ENCODE data around the gene OR7G1.

The OR7G1 gene, protein sequence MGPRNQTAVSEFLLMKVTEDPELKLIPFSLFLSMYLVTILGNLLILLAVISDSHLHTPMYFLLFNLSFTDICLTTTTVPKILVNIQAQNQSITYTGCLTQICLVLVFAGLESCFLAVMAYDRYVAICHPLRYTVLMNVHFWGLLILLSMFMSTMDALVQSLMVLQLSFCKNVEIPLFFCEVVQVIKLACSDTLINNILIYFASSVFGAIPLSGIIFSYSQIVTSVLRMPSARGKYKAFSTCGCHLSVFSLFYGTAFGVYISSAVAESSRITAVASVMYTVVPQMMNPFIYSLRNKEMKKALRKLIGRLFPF

DNA sequence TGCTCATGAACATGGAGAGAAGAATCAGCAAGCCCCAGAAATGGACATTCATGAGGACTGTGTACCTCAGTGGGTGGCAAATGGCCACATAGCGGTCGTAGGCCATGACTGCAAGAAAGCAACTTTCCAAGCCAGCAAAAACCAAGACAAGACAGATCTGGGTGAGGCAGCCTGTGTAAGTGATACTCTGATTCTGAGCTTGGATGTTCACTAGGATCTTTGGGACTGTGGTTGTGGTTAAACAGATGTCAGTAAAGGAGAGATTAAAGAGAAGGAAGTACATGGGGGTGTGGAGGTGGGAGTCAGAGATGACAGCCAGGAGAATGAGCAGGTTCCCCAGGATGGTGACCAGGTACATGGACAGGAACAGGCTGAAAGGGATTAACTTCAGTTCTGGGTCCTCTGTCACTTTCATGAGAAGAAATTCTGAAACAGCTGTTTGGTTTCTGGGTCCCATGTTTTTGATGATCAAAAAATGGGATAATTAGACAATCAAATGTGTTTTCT is at the start of gene OR7G1:
OR7G1 (minus strand) TSS at position 457 of the 507 bp plus-strand sequence; CDS start at position 457, 0 bp downstream.
- H3K27me3 ChIP-seq (ENCODE audit: control insufficient read depth, insufficient read depth, low read length) = no peaks in the 10 kb centered on the region
- H3K36me3 ChIP-seq (ENCODE audit: control insufficient read depth, low read depth, low read length) = no peaks in the 10 kb centered on the region
- H3K27ac ChIP-seq (ENCODE audit: low read length) = no peak within 1 kb of the TSS
- H3K9me3 ChIP-seq (ENCODE audit: control insufficient read depth, low read depth, low read length) = peaks cover 31% of the 10 kb centered on the region
- H3K4me1 ChIP-seq (ENCODE audit: control insufficient read depth, low read depth, low read length) = no peaks in the 10 kb centered on the region
- H3K4me3 ChIP-seq (ENCODE audit: low read length) = no peak within 1 kb of the TSS
- no peak within 1 kb of the TSS for H3K9ac ChIP-seq (ENCODE audit: low read length)

DNA sequence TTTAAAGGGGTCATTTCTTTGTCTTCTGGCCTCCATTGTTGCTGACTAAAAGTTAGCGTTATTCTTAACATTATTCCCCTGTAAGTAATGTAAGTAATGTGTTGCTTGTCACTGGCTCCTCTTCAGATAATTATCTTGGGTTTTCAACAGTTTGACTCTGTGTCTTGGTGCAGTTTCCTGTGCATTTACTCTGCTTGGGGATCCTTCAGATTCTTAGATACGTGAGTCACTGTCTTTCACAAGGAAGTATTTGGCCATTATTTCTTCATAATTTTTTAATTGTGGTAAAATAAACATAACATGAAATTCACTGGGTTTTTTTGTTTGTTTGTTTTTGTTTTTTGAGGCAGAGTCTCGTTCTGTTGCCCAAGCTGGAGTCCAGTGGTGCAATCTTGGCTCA is 49.7 kb upstream of the OR7G1 start:
- H3K36me3 ChIP-seq (ENCODE audit: control insufficient read depth, low read depth, low read length) = peaks cover 30% of the 10 kb centered on the region
- H3K9me3 ChIP-seq (ENCODE audit: control insufficient read depth, low read depth, low read length) = no peaks in the 10 kb centered on the region

DNA sequence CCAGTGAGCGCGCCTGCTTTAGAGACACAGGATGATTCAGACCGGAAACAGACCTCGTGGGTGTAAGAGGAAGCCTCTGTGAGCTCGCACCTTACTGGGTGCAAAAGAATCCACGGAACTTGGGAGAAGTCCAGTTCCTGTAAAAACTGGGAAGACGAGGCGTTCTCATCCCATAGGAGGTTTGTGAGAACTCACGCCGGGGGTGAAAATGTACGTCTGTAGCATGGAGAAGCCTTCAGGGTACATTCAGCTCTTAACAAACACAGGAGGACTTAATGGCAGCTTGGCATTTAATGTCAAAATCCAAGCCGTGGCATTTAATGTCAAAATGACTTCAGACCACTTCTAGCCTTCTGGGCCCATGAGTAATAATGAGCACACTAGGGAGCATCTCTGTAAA is 45.9 kb upstream of the OR7G1 start:
- no peak overlapping the region for H3K9ac ChIP-seq (ENCODE audit: low read length)
- H3K27ac ChIP-seq (ENCODE audit: low read length) = no peak overlapping the region
- H3K27me3 ChIP-seq (ENCODE audit: control insufficient read depth, insufficient read depth, low read length) = no peaks in the 10 kb centered on the region
- H3K4me3 ChIP-seq (ENCODE audit: low read length) = no peak overlapping the region
- H3K36me3 ChIP-seq (ENCODE audit: control insufficient read depth, low read depth, low read length) = peaks cover 66% of the 10 kb centered on the region
- H3K9me3 ChIP-seq (ENCODE audit: control insufficient read depth, low read depth, low read length) = no peaks in the 10 kb centered on the region
- H3K4me1 ChIP-seq (ENCODE audit: control insufficient read depth, low read depth, low read length) = no peaks in the 10 kb centered on the region

More for the DNA sequence above, 49.7 kb upstream of the OR7G1 start:
- Histone ChIP-seq H3K9ac (ENCODE audit: low read length) (no peak overlapping the region), H3K4me1 (ENCODE audit: control insufficient read depth, low read depth, low read length) (no peaks in the 10 kb centered on the region), H3K27me3 (ENCODE audit: control insufficient read depth, insufficient read depth, low read length) (no peaks in the 10 kb centered on the region), H3K27ac (ENCODE audit: low read length) (no peak overlapping the region), H3K4me3 (ENCODE audit: low read length) (no peak overlapping the region)

DNA sequence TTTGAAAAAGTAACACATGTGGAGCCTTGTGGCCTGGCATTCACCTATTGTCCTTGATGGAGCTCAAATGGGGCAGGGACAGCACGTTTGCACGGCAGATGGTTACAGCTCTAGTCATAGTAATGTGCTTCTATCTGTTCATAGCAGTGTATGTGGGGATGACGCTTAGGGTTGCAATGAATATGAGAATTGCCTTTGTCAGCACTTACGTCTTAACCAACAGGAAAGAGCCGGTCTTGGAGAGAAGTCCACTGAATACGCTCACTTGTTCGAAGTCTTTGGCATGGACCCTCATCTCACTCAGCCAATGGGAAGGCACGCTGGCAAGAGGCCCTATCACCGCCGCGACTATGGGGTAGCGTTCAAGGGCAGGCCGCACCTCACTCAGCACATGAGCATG is 44.3 kb upstream of the OR7G1 start:
- Histone ChIP-seq H3K27me3 (ENCODE audit: control insufficient read depth, insufficient read depth, low read length) (no peaks in the 10 kb centered on the region), H3K4me1 (ENCODE audit: control insufficient read depth, low read depth, low read length) (no peaks in the 10 kb centered on the region), H3K36me3 (ENCODE audit: control insufficient read depth, low read depth, low read length) (peaks cover 80% of the 10 kb centered on the region), H3K4me3 (ENCODE audit: low read length) (no peak overlapping the region), H3K27ac (ENCODE audit: low read length) (no peak overlapping the region), H3K9ac (ENCODE audit: low read length) (no peak overlapping the region), H3K9me3 (ENCODE audit: control insufficient read depth, low read depth, low read length) (no peaks in the 10 kb centered on the region)

DNA sequence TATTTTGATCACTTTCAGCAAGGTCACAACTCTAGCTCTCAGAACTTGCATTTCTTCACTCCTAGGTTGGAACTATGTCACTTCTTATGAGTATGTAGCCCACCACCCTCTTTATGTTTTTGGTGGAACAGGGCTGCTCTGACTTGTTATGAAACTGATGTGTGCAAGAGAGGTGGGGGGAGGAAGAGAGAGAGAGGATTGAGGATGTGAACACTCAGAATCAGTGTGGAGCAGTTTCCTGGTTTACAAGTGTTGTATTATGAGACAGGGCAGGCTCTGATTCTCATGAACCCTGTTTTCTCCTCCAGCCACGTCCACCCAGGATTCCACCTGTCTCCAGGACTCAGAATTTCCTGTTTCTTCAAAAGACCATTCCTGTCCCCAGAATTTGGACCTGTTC is 40.7 kb upstream of the OR7G1 start:
- H3K27me3 ChIP-seq (ENCODE audit: control insufficient read depth, insufficient read depth, low read length) = no peaks in the 10 kb centered on the region
- H3K27ac ChIP-seq (ENCODE audit: low read length) = no peak overlapping the region
- peaks cover 61% of the 10 kb centered on the region for H3K36me3 ChIP-seq (ENCODE audit: control insufficient read depth, low read depth, low read length)
- H3K9ac ChIP-seq (ENCODE audit: low read length) = no peak overlapping the region
- no peak overlapping the region for H3K4me3 ChIP-seq (ENCODE audit: low read length)
- no peaks in the 10 kb centered on the region for H3K4me1 ChIP-seq (ENCODE audit: control insufficient read depth, low read depth, low read length)
- no peaks in the 10 kb centered on the region for H3K9me3 ChIP-seq (ENCODE audit: control insufficient read depth, low read depth, low read length)

DNA sequence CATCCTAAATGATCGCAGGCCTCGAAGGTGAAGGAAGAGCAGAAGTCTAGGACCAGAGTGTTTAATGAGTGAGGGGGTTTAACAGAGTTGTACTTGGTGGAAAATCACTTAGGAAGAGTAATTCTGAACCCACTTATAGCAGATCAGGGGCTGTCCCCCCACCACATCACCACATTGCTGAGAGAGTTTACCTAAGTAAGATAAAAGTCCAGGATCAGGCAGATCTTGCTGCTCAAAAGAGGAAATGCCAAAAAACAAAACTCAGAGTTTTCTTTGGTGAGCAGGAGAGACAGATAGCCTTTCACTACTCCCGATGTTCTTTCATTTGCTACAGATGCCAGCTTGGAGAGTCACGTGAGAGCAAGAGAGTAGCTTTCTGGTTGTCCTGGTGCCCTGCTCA is 40.0 kb upstream of the OR7G1 start:
- no peaks in the 10 kb centered on the region for H3K27me3 ChIP-seq (ENCODE audit: control insufficient read depth, insufficient read depth, low read length)
- peaks cover 5% of the 10 kb centered on the region for H3K9me3 ChIP-seq (ENCODE audit: control insufficient read depth, low read depth, low read length)
- peaks cover 53% of the 10 kb centered on the region for H3K36me3 ChIP-seq (ENCODE audit: control insufficient read depth, low read depth, low read length)
- no peak overlapping the region for H3K4me3 ChIP-seq (ENCODE audit: low read length)
- no peaks in the 10 kb centered on the region for H3K4me1 ChIP-seq (ENCODE audit: control insufficient read depth, low read depth, low read length)
- H3K27ac ChIP-seq (ENCODE audit: low read length) = no peak overlapping the region
- H3K9ac ChIP-seq (ENCODE audit: low read length) = no peak overlapping the region

DNA sequence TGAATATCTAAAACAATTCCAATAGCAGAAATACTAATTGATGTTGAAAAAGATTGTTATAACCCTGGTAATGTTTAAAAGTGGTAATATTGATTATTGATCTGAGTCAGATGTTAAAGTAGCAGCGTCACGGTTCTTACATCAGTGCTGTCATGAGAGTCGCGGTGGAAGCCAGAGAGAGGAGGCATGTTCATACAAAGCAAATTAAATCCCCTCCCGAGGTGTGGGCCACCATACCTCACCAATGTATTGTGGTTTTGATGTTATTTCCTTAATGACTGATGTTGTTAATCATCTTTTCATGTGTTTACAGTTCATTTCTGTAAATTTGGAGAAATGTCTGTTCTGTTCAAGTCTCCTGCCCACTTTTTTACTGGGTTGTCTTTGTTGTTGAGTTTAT is 35.8 kb upstream of the OR7G1 start:
- Histone ChIP-seq H3K9ac (ENCODE audit: low read length) (no peak overlapping the region), H3K9me3 (ENCODE audit: control insufficient read depth, low read depth, low read length) (peaks cover 15% of the 10 kb centered on the region), H3K27me3 (ENCODE audit: control insufficient read depth, insufficient read depth, low read length) (no peaks in the 10 kb centered on the region), H3K27ac (ENCODE audit: low read length) (no peak overlapping the region), H3K36me3 (ENCODE audit: control insufficient read depth, low read depth, low read length) (peaks cover 24% of the 10 kb centered on the region), H3K4me1 (ENCODE audit: control insufficient read depth, low read depth, low read length) (no peaks in the 10 kb centered on the region), H3K4me3 (ENCODE audit: low read length) (no peak overlapping the region)

DNA sequence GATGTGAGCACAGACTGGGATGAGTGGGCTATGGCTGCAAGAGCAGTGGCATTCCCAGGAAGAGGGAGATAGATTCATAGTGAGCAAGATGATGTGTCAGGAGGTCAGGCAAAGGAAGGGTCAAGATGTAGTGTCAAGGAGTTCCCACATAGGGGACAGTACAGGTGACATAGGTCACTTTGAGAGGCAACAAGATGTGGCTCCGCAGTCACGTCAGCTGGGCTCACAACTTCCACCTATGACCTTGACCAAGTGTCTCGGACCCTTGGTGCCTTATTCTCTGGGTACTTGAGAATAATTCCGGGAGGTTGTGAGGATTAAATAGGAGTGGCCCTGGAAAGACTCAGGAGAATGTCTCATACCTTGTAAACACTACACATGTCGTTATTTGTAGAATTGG is 35.1 kb upstream of the OR7G1 start:
- Histone ChIP-seq H3K4me3 (ENCODE audit: low read length) (no peak overlapping the region), H3K36me3 (ENCODE audit: control insufficient read depth, low read depth, low read length) (peaks cover 16% of the 10 kb centered on the region), H3K27me3 (ENCODE audit: control insufficient read depth, insufficient read depth, low read length) (no peaks in the 10 kb centered on the region), H3K27ac (ENCODE audit: low read length) (no peak overlapping the region), H3K9me3 (ENCODE audit: control insufficient read depth, low read depth, low read length) (peaks cover 15% of the 10 kb centered on the region), H3K4me1 (ENCODE audit: control insufficient read depth, low read depth, low read length) (no peaks in the 10 kb centered on the region), H3K9ac (ENCODE audit: low read length) (no peak overlapping the region)

DNA sequence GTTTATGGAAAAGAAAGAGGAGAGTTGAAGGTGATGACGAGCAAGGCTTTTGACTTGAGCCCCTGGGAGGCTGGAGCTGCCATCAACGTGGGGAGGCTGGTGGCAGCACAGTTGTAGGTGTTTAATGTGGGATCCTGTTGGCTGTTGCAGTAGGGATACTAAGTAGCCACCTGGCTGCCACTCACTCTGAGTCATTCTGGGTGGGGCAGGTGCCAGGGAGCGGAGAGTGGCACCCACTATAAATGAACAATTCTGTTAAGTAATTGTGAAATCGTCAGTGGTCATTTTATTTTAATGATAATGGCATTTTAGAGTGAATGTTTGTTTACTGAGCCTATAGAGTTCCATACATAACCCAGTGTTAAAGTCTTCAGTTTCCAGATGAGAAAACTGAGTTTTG is 34.4 kb upstream of the OR7G1 start:
- H3K9me3 ChIP-seq (ENCODE audit: control insufficient read depth, low read depth, low read length) = peaks cover 20% of the 10 kb centered on the region

DNA sequence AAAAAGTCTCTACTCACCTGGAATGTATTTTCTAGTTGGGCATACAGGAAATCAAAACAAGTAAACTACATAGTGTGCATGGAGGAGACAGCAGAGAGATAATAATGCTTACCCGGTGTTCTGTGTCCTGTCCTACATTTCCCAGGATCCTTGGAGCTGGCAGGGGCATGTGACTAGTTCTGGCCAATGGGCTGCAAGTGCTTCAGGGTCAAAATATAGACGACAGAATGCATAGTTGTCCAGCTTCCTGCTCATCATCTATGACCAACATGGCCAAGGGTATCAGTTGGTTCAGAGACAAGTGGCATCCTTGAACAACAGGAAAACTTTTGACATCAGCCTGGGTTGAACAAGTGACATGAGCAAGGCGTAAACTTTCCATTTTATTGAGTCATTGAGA is 33.1 kb upstream of the OR7G1 start:
- peaks cover 30% of the 10 kb centered on the region for H3K9me3 ChIP-seq (ENCODE audit: control insufficient read depth, low read depth, low read length)
- no peak overlapping the region for H3K4me3 ChIP-seq (ENCODE audit: low read length)
- H3K9ac ChIP-seq (ENCODE audit: low read length) = no peak overlapping the region
- H3K27me3 ChIP-seq (ENCODE audit: control insufficient read depth, insufficient read depth, low read length) = no peaks in the 10 kb centered on the region
- peaks cover 11% of the 10 kb centered on the region for H3K36me3 ChIP-seq (ENCODE audit: control insufficient read depth, low read depth, low read length)
- no peaks in the 10 kb centered on the region for H3K4me1 ChIP-seq (ENCODE audit: control insufficient read depth, low read depth, low read length)
- no peak overlapping the region for H3K27ac ChIP-seq (ENCODE audit: low read length)

More for the DNA sequence above, 34.4 kb upstream of the OR7G1 start:
- H3K36me3 ChIP-seq (ENCODE audit: control insufficient read depth, low read depth, low read length) = peaks cover 11% of the 10 kb centered on the region
- no peaks in the 10 kb centered on the region for H3K27me3 ChIP-seq (ENCODE audit: control insufficient read depth, insufficient read depth, low read length)
- H3K4me3 ChIP-seq (ENCODE audit: low read length) = no peak overlapping the region
- no peaks in the 10 kb centered on the region for H3K4me1 ChIP-seq (ENCODE audit: control insufficient read depth, low read depth, low read length)
- H3K27ac ChIP-seq (ENCODE audit: low read length) = no peak overlapping the region
- H3K9ac ChIP-seq (ENCODE audit: low read length) = no peak overlapping the region

DNA sequence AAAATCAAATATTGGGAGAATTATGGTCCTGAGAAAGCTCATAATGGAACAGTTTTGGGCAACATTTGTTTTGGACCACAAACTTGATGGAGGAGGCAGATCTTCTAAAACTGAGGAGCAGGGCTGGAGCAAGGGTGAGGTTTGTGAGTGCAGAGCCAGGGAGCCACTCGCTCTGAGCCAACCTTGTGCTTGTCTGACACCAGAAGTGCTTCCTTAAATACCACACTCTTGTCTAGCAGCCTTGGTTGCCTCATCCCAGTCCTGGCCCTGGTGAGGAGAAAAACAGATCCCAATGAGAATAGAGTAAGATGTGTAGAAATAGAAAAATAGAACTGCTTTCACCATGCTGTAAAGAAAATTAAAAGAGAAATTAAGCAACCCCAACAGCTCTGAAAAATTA is 31.3 kb upstream of the OR7G1 start:
- peaks cover 4% of the 10 kb centered on the region for H3K4me1 ChIP-seq (ENCODE audit: control insufficient read depth, low read depth, low read length)
- peaks cover 30% of the 10 kb centered on the region for H3K9me3 ChIP-seq (ENCODE audit: control insufficient read depth, low read depth, low read length)
- H3K27ac ChIP-seq (ENCODE audit: low read length) = no peak overlapping the region
- peaks cover 11% of the 10 kb centered on the region for H3K36me3 ChIP-seq (ENCODE audit: control insufficient read depth, low read depth, low read length)
- no peak overlapping the region for H3K9ac ChIP-seq (ENCODE audit: low read length)
- no peak overlapping the region for H3K4me3 ChIP-seq (ENCODE audit: low read length)
- no peaks in the 10 kb centered on the region for H3K27me3 ChIP-seq (ENCODE audit: control insufficient read depth, insufficient read depth, low read length)

DNA sequence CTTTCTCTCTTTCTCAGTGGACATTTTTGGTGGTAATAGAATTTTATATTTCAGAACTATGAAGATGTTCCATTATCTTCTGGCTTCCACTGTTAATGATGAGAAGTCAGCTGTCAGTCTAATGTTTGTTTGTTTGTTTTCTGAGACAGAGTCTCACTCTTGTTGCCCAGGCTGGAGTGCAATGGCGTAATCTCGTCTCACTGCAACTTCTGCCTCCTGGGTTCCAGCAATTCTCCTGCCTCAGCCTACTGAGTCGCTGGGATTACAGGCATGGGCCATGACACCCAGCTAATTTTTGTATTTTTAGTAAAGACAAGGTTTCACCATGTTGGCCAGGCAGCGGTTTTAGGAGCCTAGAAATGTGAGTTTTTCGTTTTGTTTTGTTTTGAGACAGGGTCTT is 29.4 kb upstream of the OR7G1 start:
- H3K4me1 ChIP-seq (ENCODE audit: control insufficient read depth, low read depth, low read length) = peaks cover 4% of the 10 kb centered on the region
- peaks cover 11% of the 10 kb centered on the region for H3K36me3 ChIP-seq (ENCODE audit: control insufficient read depth, low read depth, low read length)
- no peak overlapping the region for H3K27ac ChIP-seq (ENCODE audit: low read length)
- peaks cover 23% of the 10 kb centered on the region for H3K9me3 ChIP-seq (ENCODE audit: control insufficient read depth, low read depth, low read length)
- H3K27me3 ChIP-seq (ENCODE audit: control insufficient read depth, insufficient read depth, low read length) = no peaks in the 10 kb centered on the region
- no peak overlapping the region for H3K4me3 ChIP-seq (ENCODE audit: low read length)
- H3K9ac ChIP-seq (ENCODE audit: low read length) = no peak overlapping the region

Data from iPS-18a (cell line).